HG03060 (cell line): ENCODE measurements around the gene SLITRK5.

Source experiments
- ATAC-seq: cut with Tn5 transposase; IDR thresholded peaks from one replicate; pipeline ENCODE4 v1.9.1; 2021; ENCODE audit warnings: low read depth, moderate number of reproducible peaks; ENCODE audit not compliant: unreplicated experiment

The SLITRK5 gene

DNA sequence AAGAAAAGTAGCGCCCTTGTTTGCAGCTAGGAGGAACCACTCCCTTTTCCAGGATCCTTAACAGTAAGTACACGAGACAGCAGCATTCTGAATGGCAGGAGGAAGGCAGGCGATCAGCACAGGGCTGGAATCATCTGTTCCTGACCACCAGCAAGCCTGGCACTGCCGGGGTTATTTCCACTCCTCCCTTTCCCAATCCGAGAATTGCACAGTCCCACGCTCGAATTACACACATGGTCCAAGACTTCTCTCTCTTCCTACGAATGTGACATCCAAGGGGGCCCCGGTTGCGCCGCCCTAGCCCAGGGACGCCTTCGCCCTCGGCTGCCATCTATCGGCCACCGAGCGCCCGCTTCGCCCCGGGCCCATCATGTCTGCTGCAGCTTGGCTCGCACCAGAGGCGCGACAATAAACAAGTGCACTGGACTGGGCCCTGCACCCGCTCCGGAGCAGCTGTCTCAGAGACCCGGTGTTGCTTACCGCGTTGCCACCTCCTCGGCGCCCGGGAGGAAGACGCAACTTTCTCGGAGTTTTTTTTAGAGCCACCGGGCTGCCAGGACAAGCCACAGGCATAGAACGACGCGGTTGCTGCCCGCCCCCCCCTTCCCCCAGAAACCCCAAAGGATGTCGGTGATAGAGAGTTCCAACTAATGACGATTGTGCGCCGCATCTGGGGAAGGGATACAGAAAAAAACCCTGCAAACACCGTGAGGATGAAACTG lies at the start of gene SLITRK5:
TSS of gene SLITRK5 (plus strand) at position 341 of the 722 bp plus-strand sequence. CDS start 4,018 bp downstream, outside the sequence.
- ATAC-seq = peak; percentile 72

- no peak for ATAC-seq
These were observed 48.2 kb upstream of the SLITRK5 start for GRCh38 chr13:87622971-87623370.

- no peak for ATAC-seq
These were observed 14.9 kb upstream of the SLITRK5 start for GRCh38 chr13:87656306-87656705.

DNA sequence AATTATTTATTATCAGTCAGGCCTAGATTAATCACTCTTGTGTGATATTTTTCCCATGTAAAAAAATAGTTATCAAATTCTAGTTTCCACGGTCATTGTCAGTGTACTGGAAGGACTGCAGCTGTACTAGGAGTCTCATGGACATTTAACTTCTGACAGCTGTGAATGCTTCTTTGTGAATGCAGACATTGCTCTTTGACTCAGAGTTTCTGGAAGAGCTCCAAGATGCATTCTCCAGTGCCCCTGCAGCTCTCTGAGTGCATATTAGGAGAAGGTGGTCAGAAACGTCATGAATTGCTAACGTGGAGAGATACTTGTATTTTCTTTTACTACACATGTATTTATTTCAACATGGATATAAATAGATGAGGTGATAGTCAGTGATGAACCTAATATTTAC lies 9.7 kb upstream of the SLITRK5 start:
- ATAC-seq = no peak

GRCh38 chr13:87666831-87667230 lies 4.3 kb upstream of the SLITRK5 start:
- ATAC-seq = no peak

DNA sequence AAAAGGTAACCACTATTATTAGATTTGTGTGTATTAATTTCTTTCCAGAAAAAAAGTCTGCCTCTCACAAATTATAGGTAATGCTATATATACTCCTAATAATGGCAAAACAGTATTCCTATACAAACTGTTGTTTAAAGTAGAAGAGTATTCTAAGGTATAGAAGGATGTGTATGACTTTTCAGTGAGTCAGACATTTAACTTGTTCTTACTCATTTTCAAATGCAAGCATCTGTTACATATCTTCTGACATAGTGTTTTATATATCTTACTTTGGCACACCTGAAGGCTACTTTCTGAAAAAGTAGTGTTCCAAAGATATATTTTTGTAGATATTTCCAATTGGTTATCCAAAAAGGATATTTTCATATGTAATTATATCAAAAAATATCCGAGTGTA lies 3.5 kb upstream of the SLITRK5 start:
- ATAC-seq = no peak

- ATAC-seq = peak; percentile 53
These were observed 1.7 kb upstream of the SLITRK5 start for GRCh38 chr13:87669379-87669978.

GRCh38 chr13:87671753-87672605 lies 808 bp downstream of the SLITRK5 start:
- ATAC-seq = no peak

GRCh38 chr13:87674247-87674738 lies 3.1 kb downstream of the SLITRK5 start:
- no peak for ATAC-seq

DNA sequence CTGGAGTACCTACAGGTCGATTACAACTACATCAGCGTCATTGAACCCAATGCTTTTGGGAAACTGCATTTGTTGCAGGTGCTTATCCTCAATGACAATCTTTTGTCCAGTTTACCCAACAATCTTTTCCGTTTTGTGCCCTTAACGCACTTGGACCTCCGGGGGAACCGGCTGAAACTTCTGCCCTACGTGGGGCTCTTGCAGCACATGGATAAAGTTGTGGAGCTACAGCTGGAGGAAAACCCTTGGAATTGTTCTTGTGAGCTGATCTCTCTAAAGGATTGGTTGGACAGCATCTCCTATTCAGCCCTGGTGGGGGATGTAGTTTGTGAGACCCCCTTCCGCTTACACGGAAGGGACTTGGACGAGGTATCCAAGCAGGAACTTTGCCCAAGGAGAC lies 4.7 kb downstream of the SLITRK5 start:
- ATAC-seq = no peak

DNA sequence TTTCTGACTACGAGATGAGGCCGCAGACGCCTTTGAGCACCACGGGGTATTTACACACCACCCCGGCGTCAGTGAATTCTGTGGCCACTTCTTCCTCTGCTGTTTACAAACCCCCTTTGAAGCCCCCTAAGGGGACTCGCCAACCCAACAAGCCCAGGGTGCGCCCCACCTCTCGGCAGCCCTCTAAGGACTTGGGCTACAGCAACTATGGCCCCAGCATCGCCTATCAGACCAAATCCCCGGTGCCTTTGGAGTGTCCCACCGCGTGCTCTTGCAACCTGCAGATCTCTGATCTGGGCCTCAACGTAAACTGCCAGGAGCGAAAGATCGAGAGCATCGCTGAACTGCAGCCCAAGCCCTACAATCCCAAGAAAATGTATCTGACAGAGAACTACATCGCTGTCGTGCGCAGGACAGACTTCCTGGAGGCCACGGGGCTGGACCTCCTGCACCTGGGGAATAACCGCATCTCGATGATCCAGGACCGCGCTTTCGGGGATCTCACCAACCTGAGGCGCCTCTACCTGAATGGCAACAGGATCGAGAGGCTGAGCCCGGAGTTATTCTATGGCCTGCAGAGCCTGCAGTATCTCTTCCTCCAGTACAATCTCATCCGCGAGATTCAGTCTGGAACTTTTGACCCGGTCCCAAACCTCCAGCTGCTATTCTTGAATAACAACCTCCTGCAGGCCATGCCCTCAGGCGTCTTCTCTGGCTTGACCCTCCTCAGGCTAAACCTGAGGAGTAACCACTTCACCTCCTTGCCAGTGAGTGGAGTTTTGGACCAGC lies 5.3 kb downstream of the SLITRK5 start:
- ATAC-seq = no peak

GRCh38 chr13:87677043-87677495 lies 5.9 kb downstream of the SLITRK5 start:
- ATAC-seq = no peak

DNA sequence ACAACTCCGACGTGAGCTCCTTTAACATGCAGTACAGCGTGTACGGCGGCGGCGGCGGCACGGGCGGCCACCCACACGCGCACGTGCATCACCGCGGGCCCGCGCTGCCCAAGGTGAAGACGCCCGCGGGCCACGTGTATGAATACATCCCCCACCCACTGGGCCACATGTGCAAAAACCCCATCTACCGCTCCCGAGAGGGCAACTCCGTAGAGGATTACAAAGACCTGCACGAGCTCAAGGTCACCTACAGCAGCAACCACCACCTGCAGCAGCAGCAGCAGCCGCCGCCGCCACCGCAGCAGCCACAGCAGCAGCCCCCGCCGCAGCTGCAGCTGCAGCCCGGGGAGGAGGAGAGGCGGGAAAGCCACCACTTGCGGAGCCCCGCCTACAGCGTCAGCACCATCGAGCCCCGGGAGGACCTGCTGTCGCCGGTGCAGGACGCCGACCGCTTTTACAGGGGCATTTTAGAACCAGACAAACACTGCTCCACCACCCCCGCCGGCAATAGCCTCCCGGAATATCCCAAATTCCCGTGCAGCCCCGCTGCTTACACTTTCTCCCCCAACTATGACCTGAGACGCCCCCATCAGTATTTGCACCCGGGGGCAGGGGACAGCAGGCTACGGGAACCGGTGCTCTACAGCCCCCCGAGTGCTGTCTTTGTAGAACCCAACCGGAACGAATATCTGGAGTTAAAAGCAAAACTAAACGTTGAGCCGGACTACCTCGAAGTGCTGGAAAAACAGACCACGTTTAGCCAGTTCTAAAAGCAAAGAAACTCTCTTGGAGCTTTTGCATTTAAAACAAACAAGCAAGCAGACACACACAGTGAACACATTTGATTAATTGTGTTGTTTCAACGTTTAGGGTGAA lies 6.6 kb downstream of the SLITRK5 start:
- ATAC-seq = no peak

DNA sequence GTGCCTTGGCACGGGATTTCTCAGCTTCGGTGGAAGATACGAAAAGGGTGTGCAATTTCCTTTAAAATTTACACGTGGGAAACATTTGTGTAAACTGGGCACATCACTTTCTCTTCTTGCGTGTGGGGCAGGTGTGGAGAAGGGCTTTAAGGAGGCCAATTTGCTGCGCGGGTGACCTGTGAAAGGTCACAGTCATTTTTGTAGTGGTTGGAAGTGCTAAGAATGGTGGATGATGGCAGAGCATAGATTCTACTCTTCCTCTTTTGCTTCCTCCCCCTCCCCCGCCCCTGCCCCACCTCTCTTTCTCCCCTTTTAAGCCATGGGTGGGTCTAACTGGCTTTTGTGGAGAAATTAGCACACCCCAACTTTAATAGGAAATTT lies 7.2 kb downstream of the SLITRK5 start:
- no peak for ATAC-seq

GRCh38 chr13:87680298-87680697 lies 9.1 kb downstream of the SLITRK5 start:
- ATAC-seq = no peak

DNA sequence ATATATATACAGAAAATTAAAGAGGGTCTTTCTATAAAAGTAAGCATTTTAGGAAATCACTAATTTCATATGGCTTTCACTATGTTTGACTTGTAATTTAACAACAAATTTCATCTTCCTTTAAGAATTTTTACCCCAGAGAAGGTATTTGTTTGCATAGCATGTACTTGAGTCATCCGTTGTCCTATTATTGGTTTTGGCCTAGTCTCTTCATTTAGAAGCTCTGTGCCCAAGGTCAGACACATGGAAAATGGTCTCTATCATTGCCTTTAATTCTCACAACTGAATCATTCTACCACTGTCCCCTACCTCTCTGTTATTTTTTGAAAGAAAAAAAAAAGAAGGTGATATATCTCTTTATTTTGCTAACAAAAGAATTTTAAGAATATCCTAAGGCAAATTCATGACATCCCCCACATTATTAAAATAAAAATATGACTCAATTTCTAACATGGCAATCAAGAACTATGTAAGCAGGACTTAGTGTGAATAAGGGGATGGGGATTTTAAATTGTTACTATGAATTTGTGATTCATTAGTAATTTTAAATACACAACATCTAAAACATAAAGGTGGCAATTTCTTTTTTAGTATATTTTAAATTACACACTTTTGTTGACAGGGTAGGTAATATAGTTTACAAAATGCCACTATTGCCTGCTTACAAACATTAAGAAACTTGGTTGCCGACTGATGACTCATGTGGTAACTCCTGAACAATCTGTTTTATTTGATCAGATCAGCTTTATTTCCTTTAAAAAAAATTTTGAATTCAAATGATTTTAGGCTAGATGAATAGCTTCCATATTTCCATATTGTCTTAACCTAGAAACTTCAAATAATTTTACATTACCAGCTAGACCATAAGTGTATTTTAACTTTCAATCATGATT lies 13.9 kb downstream of the SLITRK5 start:
- no peak for ATAC-seq

DNA sequence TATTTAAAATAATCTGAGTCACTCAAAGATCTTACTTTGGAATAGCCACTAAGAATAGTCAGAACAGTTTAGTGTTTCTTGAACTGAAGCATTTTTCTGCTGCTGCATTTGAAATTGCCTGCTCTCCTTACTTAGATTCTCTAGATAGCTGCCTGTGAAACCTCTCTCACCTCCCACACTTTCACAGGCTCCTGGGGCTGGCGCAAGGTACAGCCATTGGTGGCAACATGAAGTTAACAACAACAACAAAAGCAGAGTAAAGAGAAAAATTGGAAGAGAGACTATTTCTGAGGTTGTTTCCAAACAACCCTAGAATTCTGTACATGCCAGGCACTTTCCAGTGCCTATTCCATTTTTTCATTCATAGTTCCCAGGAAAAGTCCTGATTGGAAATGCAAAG lies 25.3 kb downstream of the SLITRK5 start:
- no peak for ATAC-seq

DNA sequence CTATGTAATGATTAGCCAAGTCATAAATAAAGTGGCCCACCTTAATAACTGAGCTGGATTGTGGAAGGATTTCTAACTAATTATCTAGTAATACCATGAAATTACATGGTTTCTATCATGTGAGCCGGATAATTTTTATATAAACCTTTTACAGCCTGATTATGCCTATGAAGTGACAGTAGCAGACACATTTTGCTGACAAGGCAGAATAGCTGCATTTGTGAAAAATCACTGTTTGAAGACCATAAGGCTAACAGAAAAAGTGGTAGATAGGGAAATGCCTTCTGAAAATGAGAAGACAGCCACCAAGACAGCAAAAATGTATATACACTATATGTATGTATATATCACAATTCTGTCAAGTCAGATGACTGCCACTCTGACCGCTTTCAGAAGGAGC lies 27.1 kb downstream of the SLITRK5 start:
- ATAC-seq = no peak
